ENCODE results near the gene MAGEA11. TPM values are rescaled to one million over a fixed set of nuclear protein-coding genes. Genes with fewer than 3 reads are reported as not detected.

Gene MAGEA11
- total and polyA plus RNA-seq, 9 of the 15 experiments (the other 6 are each of a cell fraction or from before 2014, with no cell fraction given), result 0.04 to 0.18 TPM; not detected in 7

DNA sequence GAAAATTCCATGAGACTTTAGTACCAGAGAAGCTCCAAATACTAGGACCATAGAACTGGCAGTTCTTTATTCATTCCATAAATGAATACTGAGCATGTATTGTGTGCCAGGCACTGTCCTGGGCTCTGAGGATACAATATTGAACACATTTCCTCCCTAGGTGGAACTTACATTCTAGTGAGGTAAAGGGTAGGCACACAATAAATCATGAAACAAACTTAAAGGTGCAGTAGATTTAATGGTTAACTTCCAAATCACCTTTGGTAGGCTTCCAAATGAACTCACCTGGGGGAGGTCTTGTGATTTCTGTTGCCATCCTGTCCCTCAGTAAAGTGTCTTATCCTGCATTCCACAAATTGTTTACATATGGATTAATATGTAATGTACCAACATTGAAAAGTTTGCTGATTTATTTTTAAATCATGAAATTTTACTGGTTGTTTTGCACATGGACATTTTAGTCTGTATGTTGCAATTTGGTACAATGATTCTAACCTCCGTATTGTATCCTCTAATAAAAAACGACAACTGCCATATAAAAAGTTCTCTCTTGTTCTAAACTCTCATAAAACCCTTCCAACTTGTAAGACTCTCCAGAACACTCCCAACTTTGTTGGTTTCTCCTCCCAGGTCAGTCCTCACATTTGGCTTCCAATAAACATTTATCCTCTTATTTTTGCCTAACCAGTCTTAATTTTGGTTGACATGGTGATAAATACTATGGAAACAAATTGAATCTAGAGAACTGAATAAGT, 4.5 kb upstream of the MAGEA11 start:
- in situ Hi-C loops (cut with MboI), result no loop called here
- BruUV-seq (replicated peaks), result no TSS peak
- no peak for FAIRE-seq

More for the DNA sequence above, 4.5 kb upstream of the MAGEA11 start:
- no peak overlapping the region for H3K4me2 ChIP-seq (ENCODE audit: insufficient read depth, low read length)
- H3K4me1 ChIP-seq (replicated peaks in 1 of 2; ENCODE audit: control insufficient read depth in 2 of 2, insufficient read depth in 2 of 2, low read length in 2 of 2), result no peaks in the 10 kb centered on the region
- intact Hi-C loops (cut with micrococcal nuclease), result no loop called here
- TF ChIP-seq TRIM24 (IDR thresholded peaks at IDR 0.05), result no peak
- TF ChIP-seq SNIP1 (IDR thresholded peaks at IDR 0.05; ENCODE audit: low read depth), result no peak
- TF ChIP-seq MBD2 (IDR thresholded peaks at IDR 0.05; ENCODE audit: borderline replicate concordance, low read depth), result no peak
- no peak for TF ChIP-seq CHD1 (IDR thresholded peaks at IDR 0.05; ENCODE audit: low read length)
- no peak for TF ChIP-seq TOE1 (IDR thresholded peaks at IDR 0.05; ENCODE audit: borderline replicate concordance)
- no peak for TF ChIP-seq TOE1 (CRISPR knock-in tag; IDR thresholded peaks at IDR 0.05; ENCODE audit: borderline replicate concordance, low read depth)
- no peak for TF ChIP-seq CUX1 (CRISPR knock-in tag; IDR thresholded peaks at IDR 0.05)
- no peak for TF ChIP-seq ZNF217 (CRISPR knock-in tag; IDR thresholded peaks at IDR 0.05)
- TF ChIP-seq BCL6 (CRISPR knock-in tag; IDR thresholded peaks at IDR 0.05), result no peak
- TF ChIP-seq ZNF584 (CRISPR knock-in tag; IDR thresholded peaks at IDR 0.05; ENCODE audit: low read depth), result no peak
- TF ChIP-seq, protein P1, sequence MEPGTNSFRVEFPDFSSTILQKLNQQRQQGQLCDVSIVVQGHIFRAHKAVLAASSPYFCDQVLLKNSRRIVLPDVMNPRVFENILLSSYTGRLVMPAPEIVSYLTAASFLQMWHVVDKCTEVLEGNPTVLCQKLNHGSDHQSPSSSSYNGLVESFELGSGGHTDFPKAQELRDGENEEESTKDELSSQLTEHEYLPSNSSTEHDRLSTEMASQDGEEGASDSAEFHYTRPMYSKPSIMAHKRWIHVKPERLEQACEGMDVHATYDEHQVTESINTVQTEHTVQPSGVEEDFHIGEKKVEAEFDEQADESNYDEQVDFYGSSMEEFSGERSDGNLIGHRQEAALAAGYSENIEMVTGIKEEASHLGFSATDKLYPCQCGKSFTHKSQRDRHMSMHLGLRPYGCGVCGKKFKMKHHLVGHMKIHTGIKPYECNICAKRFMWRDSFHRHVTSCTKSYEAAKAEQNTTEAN (CRISPR knock-in tag; IDR thresholded peaks at IDR 0.05), result no peak
- TF ChIP-seq ZNF707 (CRISPR knock-in tag; conservative IDR thresholded peaks at IDR 0.05), result no peak
- TF ChIP-seq FOXA1 (IDR thresholded peaks at IDR 0.05; ENCODE audit: borderline replicate concordance), result no peak
- TF ChIP-seq CCNT2 (IDR thresholded peaks at IDR 0.05; ENCODE audit: borderline replicate concordance, extremely low read depth, insufficient read length, low read depth, low read length), result no peak
- H3K79me2 ChIP-seq (ENCODE audit: control insufficient read depth, insufficient read depth, low read length), result no peaks in the 10 kb centered on the region
- DNase-seq (ENCODE audit: extremely low read depth in 1 of 4, low spot score in 3 of 4), result no peak
- H3K27me3 ChIP-seq (ENCODE audit: control insufficient read depth in 2 of 2, insufficient read depth in 2 of 2, low read length in 2 of 2), result peaks cover 0 to 5% of the 10 kb centered on the region in 2 experiments; a peak in 1 of 5 replicates
- H3K36me3 ChIP-seq (ENCODE audit: control insufficient read depth, insufficient read depth, low read length), result no peaks in the 10 kb centered on the region
- H3K4me3 ChIP-seq, result no peak overlapping the region
- no peaks in the 10 kb centered on the region for H3K9me3 ChIP-seq (replicated peaks; ENCODE audit: control insufficient read depth, insufficient read depth, low read depth, low read length)
- ChIA-PET POLR2A (no interaction called here), CTCF (ENCODE audit: low intra/inter-chr PET ratio) (no interaction called here)
- no peak overlapping the region for H2AFZ ChIP-seq (ENCODE audit: low read depth, low read length)
- no peaks in the 10 kb centered on the region for H3K9me1 ChIP-seq (ENCODE audit: control insufficient read depth, insufficient read depth, low read length)
- H4K20me1 ChIP-seq (replicated peaks; ENCODE audit: control insufficient read depth, insufficient read depth, low read length), result no peaks in the 10 kb centered on the region
- WGBS (ENCODE audit: insufficient coverage, low coverage, missing lambda C conversion rate), result 0% methylated on average over 2 of the region's 2 CpGs
- ATAC-seq, result no peak
- no peak overlapping the region for H3K9ac ChIP-seq (ENCODE audit: insufficient read depth in 1 of 2, low read depth in 2 of 2, low read length in 2 of 2)
- no peak overlapping the region for H3K27ac ChIP-seq (ENCODE audit: extremely low read depth, low read depth, low read length)

Measured in K562 (cell line).